Activated T-cell treated with anti-CD3 and anti-CD28 coated beads for 1 hour (primary cell): ENCODE results near the gene HSD17B4.
A peak's percentile ranks its signal among the peaks of the same experiment; 100 is the strongest.
"Not testable (repeated sequence)": the region's sequence is repeated elsewhere in the genome, so short reads cannot be mapped to it uniquely, and the experiment has no call there.

Source experiments
- DNase-seq: peaks from one replicate; pipeline ENCODE4 v3.0.0-alpha.2; 2020; ENCODE audit warnings: low read depth

The HSD17B4 gene

GRCh38 chr5:119435436-119436132, 16.7 kb upstream of the HSD17B4 start:
- DNase-seq = peak; percentile 69

GRCh38 chr5:119437785-119438586, 14.3 kb upstream of the HSD17B4 start:
- not testable (repeated sequence) for DNase-seq

GRCh38 chr5:119438587-119438917, 13.7 kb upstream of the HSD17B4 start:
- not testable (repeated sequence) for DNase-seq

- no peak for DNase-seq
Observed at GRCh38 chr5:119439140-119439631, 13.1 kb upstream of the HSD17B4 start.

- DNase-seq = not testable (repeated sequence)
Observed at GRCh38 chr5:119439632-119440031, 12.7 kb upstream of the HSD17B4 start.

GRCh38 chr5:119444643-119445042, 7.7 kb upstream of the HSD17B4 start:
- DNase-seq = not testable (repeated sequence)

- no peak for DNase-seq
Observed at GRCh38 chr5:119445544-119445943, 6.8 kb upstream of the HSD17B4 start.

- no peak for DNase-seq
Observed at GRCh38 chr5:119449882-119450281, 2.4 kb upstream of the HSD17B4 start.

GRCh38 chr5:119450627-119451026, 1.7 kb upstream of the HSD17B4 start:
- DNase-seq = not testable (repeated sequence)

GRCh38 chr5:119451561-119451960, 736 bp upstream of the HSD17B4 start:
- DNase-seq = no peak

GRCh38 chr5:119452060-119452372, 281 bp upstream of the HSD17B4 start:
- DNase-seq = no peak

- no peak for DNase-seq
Observed at GRCh38 chr5:119453040-119453373, 710 bp downstream of the HSD17B4 start.

- no peak for DNase-seq
Observed at GRCh38 chr5:119454171-119454570, 1.9 kb downstream of the HSD17B4 start.

- no peak for DNase-seq
Observed at GRCh38 chr5:119458911-119459632, 6.8 kb downstream of the HSD17B4 start.

GRCh38 chr5:119465640-119466039, 13.3 kb downstream of the HSD17B4 start:
- DNase-seq = no peak

GRCh38 chr5:119468286-119468685, 16.0 kb downstream of the HSD17B4 start:
- no peak for DNase-seq

- DNase-seq = no peak
Observed at GRCh38 chr5:119470105-119470763, 17.9 kb downstream of the HSD17B4 start.

- DNase-seq = no peak
Observed at GRCh38 chr5:119470851-119471451, 18.7 kb downstream of the HSD17B4 start.

GRCh38 chr5:119473241-119473640, 20.9 kb downstream of the HSD17B4 start:
- no peak for DNase-seq

- DNase-seq = no peak
Observed at GRCh38 chr5:119476341-119476740, 24.0 kb downstream of the HSD17B4 start.

GRCh38 chr5:119478781-119479180, 26.5 kb downstream of the HSD17B4 start:
- no peak for DNase-seq

GRCh38 chr5:119480629-119481028, 28.3 kb downstream of the HSD17B4 start:
- not testable (repeated sequence) for DNase-seq
